ENCODE data around the gene WDR37.
"Not testable (repeated sequence)": the region's sequence is repeated elsewhere in the genome, so short reads cannot be mapped to it uniquely, and the experiment has no call there.

The WDR37 gene

GRCh38 chr10:1155791-1156615 lies 99.8 kb downstream of the WDR37 start:
- no peak for DNase-seq

- DNase-seq: no peak
These were observed 100.4 kb downstream of the WDR37 start for GRCh38 chr10:1156616-1156886.

GRCh38 chr10:1156921-1157614 lies 100.9 kb downstream of the WDR37 start:
- no peak for DNase-seq

GRCh38 chr10:1157615-1157933 lies 101.4 kb downstream of the WDR37 start:
- DNase-seq: no peak

GRCh38 chr10:1158066-1158465 lies 101.9 kb downstream of the WDR37 start:
- DNase-seq: no peak

- DNase-seq: not testable (repeated sequence)
These were observed 102.4 kb downstream of the WDR37 start for GRCh38 chr10:1158536-1158935.

- no peak for DNase-seq
These were observed 103.2 kb downstream of the WDR37 start for GRCh38 chr10:1159131-1160061.

- DNase-seq: no peak
These were observed 104.6 kb downstream of the WDR37 start for GRCh38 chr10:1160561-1161314.

GRCh38 chr10:1161315-1161673 lies 105.1 kb downstream of the WDR37 start:
- DNase-seq: not testable (repeated sequence)

GRCh38 chr10:1162481-1163203 lies 106.5 kb downstream of the WDR37 start:
- DNase-seq: no peak

GRCh38 chr10:1163204-1163660 lies 107.0 kb downstream of the WDR37 start:
- no peak for DNase-seq

- no peak for DNase-seq
These were observed 107.6 kb downstream of the WDR37 start for GRCh38 chr10:1163831-1164230.

- DNase-seq: no peak
These were observed 110.1 kb downstream of the WDR37 start for GRCh38 chr10:1166101-1166827.

GRCh38 chr10:1166828-1167275 lies 110.7 kb downstream of the WDR37 start:
- no peak for DNase-seq

GRCh38 chr10:1168763-1169162 lies 112.6 kb downstream of the WDR37 start:
- no peak for DNase-seq

GRCh38 chr10:1169186-1169885 lies 113.2 kb downstream of the WDR37 start:
- no peak for DNase-seq

GRCh38 chr10:1169981-1170866 lies 114.0 kb downstream of the WDR37 start:
- no peak for DNase-seq

- DNase-seq: no peak
These were observed 114.6 kb downstream of the WDR37 start for GRCh38 chr10:1170867-1171180.

- DNase-seq: no peak
These were observed 115.0 kb downstream of the WDR37 start for GRCh38 chr10:1171182-1171581.

GRCh38 chr10:1171586-1171985 lies 115.4 kb downstream of the WDR37 start:
- no peak for DNase-seq

Measured in NCI-H526 (cell line).